Measurements from ENCODE around the gene NADSYN1.

DNA sequence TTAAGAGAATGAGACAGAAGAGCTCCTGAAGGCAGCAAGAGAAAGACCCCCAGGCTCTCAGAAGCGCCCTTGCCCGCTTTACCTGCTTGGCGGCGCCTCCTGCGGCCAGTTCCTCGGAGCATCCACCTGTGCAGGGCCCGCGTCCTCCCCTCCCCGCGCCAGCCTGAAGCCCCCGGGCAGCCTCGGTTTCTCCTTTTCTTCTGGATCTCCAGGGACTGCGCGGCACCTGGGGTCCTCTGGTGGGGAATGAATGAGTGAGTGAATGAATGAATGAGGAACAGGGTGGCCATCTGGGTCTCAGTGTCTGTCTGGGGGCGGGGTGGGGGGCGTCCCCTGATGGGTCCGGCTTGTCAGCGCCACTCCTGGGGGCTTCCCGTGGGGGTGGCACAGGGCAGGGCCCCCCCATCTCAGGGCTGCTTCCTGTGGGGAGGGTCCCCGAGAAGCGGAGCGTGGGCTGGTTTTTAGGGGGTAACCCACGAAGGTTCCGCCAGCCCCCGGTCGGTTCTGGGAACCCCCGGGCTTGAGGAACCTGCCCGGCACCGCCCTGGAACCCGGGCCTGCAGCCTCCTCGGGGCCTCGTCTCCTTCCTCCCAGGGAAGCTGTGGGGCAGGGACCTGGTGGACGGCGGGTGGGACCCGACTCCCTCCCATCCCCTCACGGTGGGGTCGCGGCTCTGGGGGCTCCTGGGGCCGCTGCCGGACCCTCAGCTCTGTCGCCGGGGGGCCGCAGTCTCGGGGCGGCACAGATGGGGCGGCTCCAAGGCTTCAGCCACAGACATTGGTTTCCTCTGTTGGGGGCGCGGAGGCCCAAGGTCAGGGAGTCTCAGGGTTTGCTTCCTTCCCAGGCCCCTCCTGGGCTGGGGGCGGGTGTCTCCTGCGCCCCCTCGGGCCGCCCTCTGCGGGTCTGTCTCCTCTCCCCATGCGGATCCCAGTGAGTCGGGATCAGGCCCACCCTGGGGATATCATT is 65.8 kb downstream of the NADSYN1 start:
- TF ChIP-seq, protein P1, sequence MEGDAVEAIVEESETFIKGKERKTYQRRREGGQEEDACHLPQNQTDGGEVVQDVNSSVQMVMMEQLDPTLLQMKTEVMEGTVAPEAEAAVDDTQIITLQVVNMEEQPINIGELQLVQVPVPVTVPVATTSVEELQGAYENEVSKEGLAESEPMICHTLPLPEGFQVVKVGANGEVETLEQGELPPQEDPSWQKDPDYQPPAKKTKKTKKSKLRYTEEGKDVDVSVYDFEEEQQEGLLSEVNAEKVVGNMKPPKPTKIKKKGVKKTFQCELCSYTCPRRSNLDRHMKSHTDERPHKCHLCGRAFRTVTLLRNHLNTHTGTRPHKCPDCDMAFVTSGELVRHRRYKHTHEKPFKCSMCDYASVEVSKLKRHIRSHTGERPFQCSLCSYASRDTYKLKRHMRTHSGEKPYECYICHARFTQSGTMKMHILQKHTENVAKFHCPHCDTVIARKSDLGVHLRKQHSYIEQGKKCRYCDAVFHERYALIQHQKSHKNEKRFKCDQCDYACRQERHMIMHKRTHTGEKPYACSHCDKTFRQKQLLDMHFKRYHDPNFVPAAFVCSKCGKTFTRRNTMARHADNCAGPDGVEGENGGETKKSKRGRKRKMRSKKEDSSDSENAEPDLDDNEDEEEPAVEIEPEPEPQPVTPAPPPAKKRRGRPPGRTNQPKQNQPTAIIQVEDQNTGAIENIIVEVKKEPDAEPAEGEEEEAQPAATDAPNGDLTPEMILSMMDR (IDR thresholded peaks at IDR 0.05): no peak
- no peak for TF ChIP-seq POLR2AphosphoS5 (IDR thresholded peaks at IDR 0.05; ENCODE audit: insufficient read depth in 1 of 2, low read depth in 1 of 2)
- no peak for TF ChIP-seq POLR2A (IDR thresholded peaks at IDR 0.05)
